ENCODE data around the gene CYRIA. TPM values are rescaled to one million over a fixed set of nuclear protein-coding genes. Genes with fewer than 3 reads are reported as not detected.

Gene CYRIA
- total RNA-seq, 2 experiments from 2014 or later = 1.3 TPM

GRCh38 chr2:16652296-16653082 is 13.1 kb downstream of the CYRIA start:
- CTCF ChIA-PET = no interaction called here
- ATAC-seq (ENCODE audit: poor library complexity) (no peak), DNase-seq (no peak)
- H3K27me3 ChIP-seq (ENCODE audit: control insufficient read depth in 1 of 2, insufficient read depth in 2 of 2, low read length in 2 of 2) = no peaks in the 10 kb centered on the region
- POLR2A ChIA-PET = no interaction called here
- Mint-ChIP-seq H3K27me3 (no peaks in the 10 kb centered on the region), H3K4me3 (no peak overlapping the region), H3K9me3 (no peaks in the 10 kb centered on the region), H3K36me3 (ENCODE audit: low read depth) (no peaks in the 10 kb centered on the region), H3K4me1 (ENCODE audit: low read depth) (no peaks in the 10 kb centered on the region), H3K27ac (no peak overlapping the region)
- no peaks in the 10 kb centered on the region for H3K9me3 ChIP-seq (ENCODE audit: control insufficient read depth in 1 of 2, insufficient read depth in 1 of 2, low read length in 2 of 2)
- TF ChIP-seq, protein P1, sequence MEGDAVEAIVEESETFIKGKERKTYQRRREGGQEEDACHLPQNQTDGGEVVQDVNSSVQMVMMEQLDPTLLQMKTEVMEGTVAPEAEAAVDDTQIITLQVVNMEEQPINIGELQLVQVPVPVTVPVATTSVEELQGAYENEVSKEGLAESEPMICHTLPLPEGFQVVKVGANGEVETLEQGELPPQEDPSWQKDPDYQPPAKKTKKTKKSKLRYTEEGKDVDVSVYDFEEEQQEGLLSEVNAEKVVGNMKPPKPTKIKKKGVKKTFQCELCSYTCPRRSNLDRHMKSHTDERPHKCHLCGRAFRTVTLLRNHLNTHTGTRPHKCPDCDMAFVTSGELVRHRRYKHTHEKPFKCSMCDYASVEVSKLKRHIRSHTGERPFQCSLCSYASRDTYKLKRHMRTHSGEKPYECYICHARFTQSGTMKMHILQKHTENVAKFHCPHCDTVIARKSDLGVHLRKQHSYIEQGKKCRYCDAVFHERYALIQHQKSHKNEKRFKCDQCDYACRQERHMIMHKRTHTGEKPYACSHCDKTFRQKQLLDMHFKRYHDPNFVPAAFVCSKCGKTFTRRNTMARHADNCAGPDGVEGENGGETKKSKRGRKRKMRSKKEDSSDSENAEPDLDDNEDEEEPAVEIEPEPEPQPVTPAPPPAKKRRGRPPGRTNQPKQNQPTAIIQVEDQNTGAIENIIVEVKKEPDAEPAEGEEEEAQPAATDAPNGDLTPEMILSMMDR (IDR thresholded peaks at IDR 0.05) = no peak
- no peak overlapping the region for H3K4me3 ChIP-seq (ENCODE audit: low read length)
- no peak overlapping the region for H3K27ac ChIP-seq (ENCODE audit: low read depth in 1 of 2, low read length in 2 of 2)
- H3K4me1 ChIP-seq (ENCODE audit: insufficient read depth, low read length) = no peaks in the 10 kb centered on the region
- intact Hi-C loops (cut with DNase I, micrococcal nuclease) = no loop called here
- no peaks in the 10 kb centered on the region for H3K36me3 ChIP-seq (ENCODE audit: insufficient read depth, low read length)

DNA sequence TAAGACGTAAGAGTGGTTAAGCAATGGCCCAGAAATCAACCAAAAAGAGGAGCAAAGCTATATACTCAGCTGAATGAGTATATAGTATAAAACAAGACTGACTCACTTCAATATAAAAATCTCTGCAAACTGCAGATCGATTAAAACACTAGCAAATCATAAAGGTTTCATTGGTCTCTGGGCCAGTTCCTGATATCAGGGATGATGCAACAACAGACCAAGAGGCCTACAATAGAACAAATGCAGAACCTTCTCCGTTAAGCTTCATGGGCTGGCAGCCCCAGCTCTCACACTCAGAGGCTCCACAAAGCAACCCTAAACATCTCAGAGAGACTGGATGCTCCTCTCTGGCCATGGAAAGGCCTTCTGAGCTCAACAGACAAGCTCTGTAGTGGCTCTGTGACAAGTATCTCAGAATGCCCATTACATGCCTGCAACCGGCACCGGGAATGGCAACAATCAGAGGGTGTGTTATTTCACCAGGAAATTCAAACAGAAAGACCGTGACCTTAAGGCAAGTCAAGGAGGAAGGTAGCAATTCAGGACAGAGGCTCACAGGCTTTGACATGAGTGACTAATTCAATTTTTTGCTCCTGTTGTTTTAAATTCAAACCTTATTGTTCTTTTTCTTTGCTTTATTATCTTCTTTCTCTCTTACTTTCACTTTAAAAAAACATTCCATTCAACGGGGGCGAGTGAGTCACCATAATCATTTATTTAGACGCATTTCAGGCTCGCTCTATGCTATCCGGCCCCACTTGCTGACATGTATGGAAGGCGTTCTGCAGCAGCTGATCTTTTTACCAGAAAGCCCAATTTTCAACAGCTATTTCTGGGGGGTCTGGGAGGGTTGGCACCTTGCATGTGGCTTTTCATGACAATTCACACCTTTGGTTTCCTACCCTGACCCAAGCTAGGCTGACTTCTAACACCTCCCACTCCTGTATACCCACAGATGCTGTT is 15.1 kb downstream of the CYRIA start:
- no peaks in the 10 kb centered on the region for H3K36me3 ChIP-seq (ENCODE audit: insufficient read depth, low read length)
- Mint-ChIP-seq H3K27me3 (no peaks in the 10 kb centered on the region), H3K27ac (no peak overlapping the region), H3K9me3 (no peaks in the 10 kb centered on the region), H3K36me3 (ENCODE audit: low read depth) (no peaks in the 10 kb centered on the region), H3K4me1 (ENCODE audit: low read depth) (no peaks in the 10 kb centered on the region), H3K4me3 (no peak overlapping the region)
- intact Hi-C loops (cut with DNase I, micrococcal nuclease) = no loop called here
- ChIA-PET POLR2A (interaction anchor here (0.7 kb wide), 1 partner anchor 27 kb away, joined by 3 read pairs; no protein-coding TSS in a partner anchor), CTCF (interaction anchor here (1.0 kb wide), 1 partner anchor 25 kb away, joined by 3 read pairs; no protein-coding TSS in a partner anchor)
- H3K4me3 ChIP-seq (ENCODE audit: low read length) = no peak overlapping the region
- H3K4me1 ChIP-seq (ENCODE audit: insufficient read depth, low read length) = no peaks in the 10 kb centered on the region
- TF ChIP-seq, protein P1 (IDR thresholded peaks at IDR 0.05) = no peak
- DNase-seq (peak in 2 of 14 experiments; percentile 23 to 29), ATAC-seq (ENCODE audit: poor library complexity) (no peak)
- H3K9me3 ChIP-seq (ENCODE audit: control insufficient read depth in 1 of 2, insufficient read depth in 1 of 2, low read length in 2 of 2) = no peaks in the 10 kb centered on the region
- no peaks in the 10 kb centered on the region for H3K27me3 ChIP-seq (ENCODE audit: control insufficient read depth in 1 of 2, insufficient read depth in 2 of 2, low read length in 2 of 2)
- H3K27ac ChIP-seq (ENCODE audit: low read depth in 1 of 2, low read length in 2 of 2) = no peak overlapping the region

DNA sequence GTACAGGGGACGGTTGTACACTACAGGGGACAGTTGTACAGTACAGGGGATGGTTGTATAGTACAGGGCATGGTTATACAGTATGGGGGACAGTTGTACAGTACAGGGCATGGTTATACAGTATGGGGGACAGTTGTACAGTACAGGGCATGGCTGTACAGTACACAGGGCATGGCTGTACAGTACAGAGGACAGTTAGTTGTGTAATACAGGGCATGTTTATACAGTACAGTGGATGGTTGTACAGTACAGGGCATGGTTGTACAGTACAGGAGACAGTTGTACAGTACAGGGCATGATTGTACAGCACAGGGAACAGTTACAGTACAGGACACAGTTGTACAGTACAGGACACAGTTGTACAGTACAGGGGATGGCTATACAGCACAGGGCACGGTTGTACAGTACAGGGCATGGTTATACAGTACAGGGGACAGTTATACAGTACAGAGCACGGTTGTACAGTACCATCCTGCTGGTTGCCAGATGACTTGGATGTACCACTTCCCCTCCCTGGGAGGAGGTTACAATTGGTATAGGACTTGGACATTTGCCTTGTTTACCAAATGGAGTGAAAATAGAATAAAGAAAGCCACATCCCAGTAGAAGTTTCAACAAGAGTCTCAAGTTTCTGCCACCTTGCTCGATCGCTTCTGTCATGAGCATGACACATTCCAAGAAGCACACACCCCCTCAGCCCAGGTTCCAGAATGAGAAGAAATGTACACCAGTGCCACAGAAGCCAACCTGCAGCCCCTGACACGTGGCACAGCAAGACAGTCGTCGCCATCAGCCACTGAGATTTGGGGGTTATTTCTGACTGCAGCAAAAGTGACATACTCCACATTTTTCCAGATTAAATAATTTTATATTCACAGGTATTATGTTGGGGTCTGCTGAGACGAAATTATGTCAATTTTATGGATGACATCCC is 16.0 kb downstream of the CYRIA start:
- H3K4me3 Mint-ChIP-seq = no peak overlapping the region
- no peak for DNase-seq
- TF ChIP-seq, protein P1 (IDR thresholded peaks at IDR 0.05) = no peak
- ATAC-seq (ENCODE audit: poor library complexity) = no peak
- Histone ChIP-seq H3K9me3 (ENCODE audit: control insufficient read depth in 1 of 2, insufficient read depth in 1 of 2, low read length in 2 of 2) (no peaks in the 10 kb centered on the region), H3K4me3 (ENCODE audit: low read length) (no peak overlapping the region), H3K27ac (ENCODE audit: low read depth in 1 of 2, low read length in 2 of 2) (no peak overlapping the region), H3K27me3 (ENCODE audit: control insufficient read depth in 1 of 2, insufficient read depth in 2 of 2, low read length in 2 of 2) (no peaks in the 10 kb centered on the region), H3K4me1 (ENCODE audit: insufficient read depth, low read length) (no peaks in the 10 kb centered on the region), H3K36me3 (ENCODE audit: insufficient read depth, low read length) (no peaks in the 10 kb centered on the region)
- H3K27me3 Mint-ChIP-seq = no peaks in the 10 kb centered on the region
- intact Hi-C loops (cut with DNase I, micrococcal nuclease) = no loop called here
- no peaks in the 10 kb centered on the region for H3K36me3 Mint-ChIP-seq (ENCODE audit: low read depth)
- no peaks in the 10 kb centered on the region for H3K4me1 Mint-ChIP-seq (ENCODE audit: low read depth)
- POLR2A ChIA-PET = no interaction called here
- H3K9me3 Mint-ChIP-seq = no peaks in the 10 kb centered on the region
- CTCF ChIA-PET = interaction anchor here (1.0 kb wide), 1 partner anchor 24 kb away, joined by 3 read pairs; no protein-coding TSS in a partner anchor
- H3K27ac Mint-ChIP-seq = no peak overlapping the region

Data from CD4-positive, alpha-beta T cell (primary cell).